Measurements from ENCODE around the gene AURKAIP1.

The AURKAIP1 gene

GRCh38 chr1:1361233-1361981, 13.6 kb downstream of the AURKAIP1 start:
- DNase-seq (ENCODE audit: low read depth): no peak

- no peak for DNase-seq (ENCODE audit: low read depth)
Measured at GRCh38 chr1:1360506-1361169, 14.4 kb downstream of the AURKAIP1 start.

GRCh38 chr1:1359664-1360468, 15.1 kb downstream of the AURKAIP1 start:
- DNase-seq (ENCODE audit: low read depth): no peak

GRCh38 chr1:1359308-1359663, 15.7 kb downstream of the AURKAIP1 start:
- DNase-seq (ENCODE audit: low read depth): no peak

- no peak for DNase-seq (ENCODE audit: low read depth)
Measured at GRCh38 chr1:1358433-1359271, 16.4 kb downstream of the AURKAIP1 start, which contains the start of gene MXRA8. TSS of gene MXRA8 (minus strand) at chr1:1358555. CDS start at chr1:1358504, 51 bp downstream.

GRCh38 chr1:1357871-1358432, 17.1 kb downstream of the AURKAIP1 start:
- DNase-seq (ENCODE audit: low read depth): no peak

- no peak for DNase-seq (ENCODE audit: low read depth)
Measured at GRCh38 chr1:1356796-1357401, 18.1 kb downstream of the AURKAIP1 start.

- no peak for DNase-seq (ENCODE audit: low read depth)
Measured at GRCh38 chr1:1356166-1356795, 18.7 kb downstream of the AURKAIP1 start.

GRCh38 chr1:1355416-1355815, 19.6 kb downstream of the AURKAIP1 start:
- no peak for DNase-seq (ENCODE audit: low read depth)

GRCh38 chr1:1354271-1355247, 20.4 kb downstream of the AURKAIP1 start:
- DNase-seq (ENCODE audit: low read depth): no peak

- no peak for DNase-seq (ENCODE audit: low read depth)
Measured at GRCh38 chr1:1353389-1354151, 21.4 kb downstream of the AURKAIP1 start.

- no peak for DNase-seq (ENCODE audit: low read depth)
Measured at GRCh38 chr1:1352786-1353388, 22.1 kb downstream of the AURKAIP1 start.

GRCh38 chr1:1351511-1352427, 23.2 kb downstream of the AURKAIP1 start:
- no peak for DNase-seq (ENCODE audit: low read depth)

GRCh38 chr1:1349256-1350012, 25.6 kb downstream of the AURKAIP1 start, which contains the start of gene DVL1:
TSS of gene DVL1 (minus strand) at chr1:1349418. CDS start at chr1:1349065, 353 bp downstream.
- DNase-seq (ENCODE audit: low read depth): peak; percentile 67

- no peak for DNase-seq (ENCODE audit: low read depth)
Measured at GRCh38 chr1:1348420-1349255, 26.4 kb downstream of the AURKAIP1 start.
